GM18505 (cell line): ENCODE data around the gene TSHZ3.

Experiments
- ATAC-seq: cut with Tn5 transposase; IDR thresholded peaks from one replicate; pipeline ENCODE4 v1.9.1; 2021; ENCODE audit not compliant: unreplicated experiment
- POLR2A ChIP-seq: IDR thresholded peaks from 4 replicates; pipeline ENCODE4 v1.6.1; 2011; ENCODE audit warnings: borderline replicate concordance; ENCODE audit not compliant: insufficient read depth, insufficient read length; ENCODE audit errors: extremely low read depth

The TSHZ3 gene

GRCh38 chr19:31370216-31370615 is 21.0 kb upstream of the TSHZ3 start:
- ATAC-seq, result no peak
- no peak for TF ChIP-seq POLR2A

- TF ChIP-seq POLR2A, result no peak
- ATAC-seq, result no peak
Observed at GRCh38 chr19:31364963-31365362, 15.7 kb upstream of the TSHZ3 start.

- TF ChIP-seq POLR2A, result no peak
- no peak for ATAC-seq
Observed at GRCh38 chr19:31361728-31362127, 12.5 kb upstream of the TSHZ3 start.

- ATAC-seq, result no peak
- TF ChIP-seq POLR2A, result no peak
Observed at GRCh38 chr19:31357315-31357673, 8.1 kb upstream of the TSHZ3 start.

GRCh38 chr19:31356587-31357314 is 7.5 kb upstream of the TSHZ3 start:
- no peak for TF ChIP-seq POLR2A
- no peak for ATAC-seq

GRCh38 chr19:31355665-31356289 is 6.5 kb upstream of the TSHZ3 start:
- no peak for TF ChIP-seq POLR2A

GRCh38 chr19:31354799-31355664 is 5.8 kb upstream of the TSHZ3 start:
- no peak for ATAC-seq
- TF ChIP-seq POLR2A, result no peak

More at GRCh38 chr19:31355665-31356289, 6.5 kb upstream of the TSHZ3 start:
- ATAC-seq, result no peak

GRCh38 chr19:31354316-31354715 is 5.1 kb upstream of the TSHZ3 start:
- ATAC-seq, result no peak
- TF ChIP-seq POLR2A, result no peak

GRCh38 chr19:31353833-31354232 is 4.6 kb upstream of the TSHZ3 start:
- TF ChIP-seq POLR2A, result no peak
- no peak for ATAC-seq

- ATAC-seq, result no peak
- no peak for TF ChIP-seq POLR2A
Observed at GRCh38 chr19:31352782-31353651, 3.8 kb upstream of the TSHZ3 start.

- TF ChIP-seq POLR2A, result no peak
- no peak for ATAC-seq
Observed at GRCh38 chr19:31352296-31352781, 3.1 kb upstream of the TSHZ3 start.

GRCh38 chr19:31351855-31352195 is 2.6 kb upstream of the TSHZ3 start:
- ATAC-seq, result no peak
- TF ChIP-seq POLR2A, result no peak
